Osteocyte (in vitro differentiated cells): Measurements from ENCODE around the gene PRSS8. TPM values are rescaled to one million over a fixed set of nuclear protein-coding genes. Genes with fewer than 3 reads are reported as not detected.
A peak's percentile ranks its signal among the peaks of the same experiment; 100 is the strongest.

ENCODE experiments used
- DNase-seq: peaks from one replicate; pipeline ENCODE4 v3.0.0; 2021; ENCODE audit warnings: mixed read lengths; ENCODE audit not compliant: unreplicated experiment; ENCODE audit errors: extremely low spot score
- H3K27ac Mint-ChIP-seq: one replicate; pipeline ENCODE4 v1.8.0; 2021; ENCODE audit warnings: mild to moderate bottlenecking, mixed read lengths; ENCODE audit not compliant: unreplicated experiment
- H3K27me3 Mint-ChIP-seq: one replicate; pipeline ENCODE4 v1.8.0; 2021; ENCODE audit warnings: mixed read lengths; ENCODE audit not compliant: unreplicated experiment
- H3K36me3 Mint-ChIP-seq: one replicate; pipeline ENCODE4 v1.8.0; 2021; ENCODE audit warnings: mixed read lengths; ENCODE audit not compliant: unreplicated experiment
- H3K4me1 Mint-ChIP-seq: one replicate; pipeline ENCODE4 v1.8.0; 2021; ENCODE audit warnings: mixed read lengths; ENCODE audit not compliant: unreplicated experiment
- H3K4me3 Mint-ChIP-seq: one replicate; pipeline ENCODE4 v1.8.0; 2021; ENCODE audit warnings: mild to moderate bottlenecking, moderate library complexity, mixed read lengths; ENCODE audit not compliant: unreplicated experiment
- H3K9me3 Mint-ChIP-seq: one replicate; pipeline ENCODE4 v1.8.0; 2021; ENCODE audit warnings: mixed read lengths; ENCODE audit not compliant: unreplicated experiment
- total RNA-seq: library from RNA; stranded (reverse); gene quantifications from 2 replicates; pipeline ENCODE4 v1.2.1, GENCODE V29; 2021
- TF ChIP-seq, protein P1 (sequence below): fragments of 200-600 bp; sonication (generic); IDR thresholded peaks from 2 replicates; pipeline ENCODE4 v1.5.0; 2021; ENCODE audit warnings: antibody characterized with exemption, mild to moderate bottlenecking, moderate library complexity

The PRSS8 gene
- total RNA-seq, 1 donor from 2014 or later = not detected

- Mint-ChIP-seq H3K4me1 (peaks cover 17% of the 10 kb centered on the region), H3K27ac (no peak overlapping the region), H3K4me3 (no peak overlapping the region), H3K9me3 (no peaks in the 10 kb centered on the region), H3K27me3 (no peaks in the 10 kb centered on the region), H3K36me3 (peaks cover 9% of the 10 kb centered on the region)
- DNase-seq = no peak
- TF ChIP-seq, protein P1, sequence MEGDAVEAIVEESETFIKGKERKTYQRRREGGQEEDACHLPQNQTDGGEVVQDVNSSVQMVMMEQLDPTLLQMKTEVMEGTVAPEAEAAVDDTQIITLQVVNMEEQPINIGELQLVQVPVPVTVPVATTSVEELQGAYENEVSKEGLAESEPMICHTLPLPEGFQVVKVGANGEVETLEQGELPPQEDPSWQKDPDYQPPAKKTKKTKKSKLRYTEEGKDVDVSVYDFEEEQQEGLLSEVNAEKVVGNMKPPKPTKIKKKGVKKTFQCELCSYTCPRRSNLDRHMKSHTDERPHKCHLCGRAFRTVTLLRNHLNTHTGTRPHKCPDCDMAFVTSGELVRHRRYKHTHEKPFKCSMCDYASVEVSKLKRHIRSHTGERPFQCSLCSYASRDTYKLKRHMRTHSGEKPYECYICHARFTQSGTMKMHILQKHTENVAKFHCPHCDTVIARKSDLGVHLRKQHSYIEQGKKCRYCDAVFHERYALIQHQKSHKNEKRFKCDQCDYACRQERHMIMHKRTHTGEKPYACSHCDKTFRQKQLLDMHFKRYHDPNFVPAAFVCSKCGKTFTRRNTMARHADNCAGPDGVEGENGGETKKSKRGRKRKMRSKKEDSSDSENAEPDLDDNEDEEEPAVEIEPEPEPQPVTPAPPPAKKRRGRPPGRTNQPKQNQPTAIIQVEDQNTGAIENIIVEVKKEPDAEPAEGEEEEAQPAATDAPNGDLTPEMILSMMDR = no peak
Observed at GRCh38 chr16:31113121-31114120, 22.1 kb downstream of the PRSS8 start.

DNA sequence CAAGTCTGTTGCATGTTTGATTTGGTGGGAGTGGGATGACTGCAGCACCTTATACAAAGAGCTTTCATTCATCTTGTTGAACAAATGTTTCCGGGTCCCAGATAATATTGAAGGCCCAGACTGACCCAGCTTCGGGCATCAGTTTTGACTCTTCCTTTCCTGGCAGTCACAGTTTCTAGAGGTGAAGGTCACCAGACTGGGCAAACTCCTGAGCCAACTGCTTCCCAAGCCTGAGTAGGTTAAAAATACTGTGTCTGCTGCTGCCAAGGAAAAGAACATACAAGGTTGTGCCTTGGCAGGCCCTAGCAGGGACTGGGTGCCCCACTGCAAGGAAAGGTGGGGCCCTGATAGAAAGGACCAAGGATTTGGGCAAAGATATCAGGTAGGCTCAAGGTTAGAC lies 22.8 kb downstream of the PRSS8 start:
- Mint-ChIP-seq H3K36me3 (peaks cover 9% of the 10 kb centered on the region), H3K27me3 (no peaks in the 10 kb centered on the region), H3K4me1 (peaks cover 15% of the 10 kb centered on the region), H3K27ac (no peak overlapping the region), H3K9me3 (no peaks in the 10 kb centered on the region), H3K4me3 (no peak overlapping the region)
- TF ChIP-seq, protein P1 = no peak
- DNase-seq = no peak

DNA sequence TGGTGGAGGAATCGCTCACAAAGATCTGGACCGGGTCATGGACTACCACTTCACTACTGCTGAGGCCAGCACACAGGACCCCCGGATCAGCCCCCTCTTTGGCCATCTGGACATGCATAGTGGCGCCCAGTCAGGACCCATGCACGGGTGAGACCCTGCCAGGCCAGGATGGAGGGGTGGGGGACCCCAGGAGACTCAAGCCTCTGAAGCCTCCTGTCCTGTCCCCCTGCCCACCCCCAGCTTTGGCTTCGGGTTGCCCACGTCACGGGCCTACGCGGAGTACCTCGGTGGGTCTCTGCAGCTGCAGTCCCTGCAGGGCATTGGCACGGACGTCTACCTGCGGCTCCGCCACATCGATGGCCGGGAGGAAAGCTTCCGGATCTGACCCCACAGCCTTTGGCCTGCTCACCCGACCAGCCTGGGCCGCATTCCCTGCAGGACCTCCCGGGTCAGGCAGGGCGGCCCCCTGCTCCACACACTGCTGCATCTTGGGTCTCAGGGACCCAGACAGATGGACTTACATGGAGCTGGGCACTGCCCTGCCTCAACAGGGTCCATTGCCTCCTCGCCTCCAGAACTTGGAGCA lies 23.6 kb downstream of the PRSS8 start:
- Mint-ChIP-seq H3K4me3 (no peak overlapping the region), H3K9me3 (no peaks in the 10 kb centered on the region)
- no peak for DNase-seq

DNA sequence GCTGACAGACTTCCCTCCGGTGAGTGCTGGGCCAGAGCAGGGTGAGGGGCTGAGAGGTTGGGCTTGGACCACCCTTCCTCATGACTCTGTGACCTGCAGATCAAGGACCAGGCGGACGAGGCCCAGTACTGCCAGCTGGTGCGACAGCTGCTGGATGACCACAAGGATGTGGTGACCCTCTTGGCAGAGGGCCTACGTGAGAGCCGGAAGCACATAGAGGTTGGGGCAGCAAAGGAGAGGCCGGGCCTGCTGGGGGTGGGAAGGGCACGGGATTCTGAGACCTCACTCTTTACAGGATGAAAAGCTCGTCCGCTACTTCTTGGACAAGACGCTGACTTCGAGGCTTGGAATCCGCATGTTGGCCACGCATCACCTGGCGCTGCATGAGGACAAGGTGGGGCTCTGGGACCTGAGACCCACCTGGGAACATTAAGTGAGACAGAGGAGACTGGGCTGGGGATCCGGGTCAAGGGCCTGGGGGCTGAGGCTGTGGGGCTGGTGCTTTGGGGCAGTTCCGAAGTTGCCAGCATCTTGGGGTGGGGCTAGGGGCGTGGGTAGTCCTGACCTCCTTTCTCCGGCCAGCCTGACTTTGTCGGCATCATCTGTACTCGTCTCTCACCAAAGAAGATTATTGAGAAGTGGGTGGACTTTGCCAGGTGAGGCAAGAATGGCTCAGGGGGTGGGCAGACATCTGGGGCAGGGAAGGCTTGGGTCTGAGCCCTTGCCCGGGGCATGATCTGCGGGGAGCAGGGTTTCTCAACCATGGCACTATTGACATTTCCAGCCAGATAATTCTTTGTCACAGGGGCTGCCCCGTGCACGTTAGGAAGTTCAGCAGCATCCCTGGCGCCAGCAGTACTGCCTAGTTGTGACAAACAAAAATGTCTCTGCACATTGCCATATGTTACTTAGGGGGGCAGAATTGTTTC lies 25.2 kb downstream of the PRSS8 start:
- TF ChIP-seq, protein P1 = no peak
- Mint-ChIP-seq H3K27ac (no peak overlapping the region), H3K4me3 (peak overlapping the region; percentile 77), H3K27me3 (no peaks in the 10 kb centered on the region), H3K4me1 (peaks cover 20% of the 10 kb centered on the region), H3K36me3 (peaks cover 9% of the 10 kb centered on the region), H3K9me3 (no peaks in the 10 kb centered on the region)
- no peak for DNase-seq

More for the DNA sequence above, 23.6 kb downstream of the PRSS8 start:
- no peaks in the 10 kb centered on the region for H3K27me3 Mint-ChIP-seq
- TF ChIP-seq, protein P1 = no peak
- no peak overlapping the region for H3K27ac Mint-ChIP-seq
- H3K36me3 Mint-ChIP-seq = peaks cover 9% of the 10 kb centered on the region
- H3K4me1 Mint-ChIP-seq = peaks cover 16% of the 10 kb centered on the region
